Kidney (tissue), 14 donors: ENCODE data around the gene GNB1. TPM values are rescaled to one million over a fixed set of nuclear protein-coding genes. Genes with fewer than 3 reads are reported as not detected.

ENCODE experiments used
- DNase-seq, 5 donors: peaks; one replicate each; pipeline ENCODE4 v3.0.0-alpha.2; 2013 to 2020
- FAIRE-seq: peaks from 2 replicates; lab custom pipeline; 2012; peaks lifted over from hg19 to GRCh38; lab: Jason Lieb, UNC
- H3K27ac ChIP-seq, 2 donors: one replicate each; pipeline ENCODE4 v1.7.0; 2013; ENCODE audit warnings: low read depth in 2 of 2, low read length in 2 of 2, inconsistent platforms in 1 of 2
- H3K27me3 ChIP-seq: one replicate; pipeline ENCODE4 v1.7.1; 2013; ENCODE audit warnings: low read length, inconsistent platforms; ENCODE audit not compliant: control insufficient read depth, insufficient read depth
- H3K36me3 ChIP-seq, 3 donors: one replicate each; pipeline versions ENCODE4 v1.7.0 to v1.7.1; 2013; ENCODE audit warnings: low read length in 3 of 3, control low read depth in 1 of 3, inconsistent platforms in 1 of 3; ENCODE audit not compliant: insufficient read depth in 3 of 3, control insufficient read depth in 2 of 3
- H3K4me1 ChIP-seq, 3 donors: one replicate each; pipeline versions ENCODE4 v1.7.0 to v1.7.1; 2013; ENCODE audit warnings: low read length in 3 of 3, inconsistent platforms in 1 of 3, low read depth in 1 of 3; ENCODE audit not compliant: control insufficient read depth in 2 of 3, insufficient read depth in 2 of 3
- H3K4me3 ChIP-seq, 3 donors: one replicate each; pipeline versions ENCODE4 v1.7.0 to v1.8.1; 2013; ENCODE audit warnings: low read length in 3 of 3, control low read depth in 1 of 3, inconsistent platforms in 1 of 3
- H3K9ac ChIP-seq, 3 donors: one replicate each; pipeline versions ENCODE4 v1.7.0 to v1.7.1; 2013; ENCODE audit warnings: low read length in 3 of 3, control low read depth in 1 of 3, inconsistent platforms in 1 of 3
- H3K9me3 ChIP-seq, 3 donors: one replicate each; pipeline versions ENCODE4 v1.7.0 to v1.7.1; 2013; ENCODE audit warnings: low read length in 3 of 3, control low read depth in 1 of 3, inconsistent platforms in 1 of 3; ENCODE audit not compliant: control insufficient read depth in 2 of 3, insufficient read depth in 1 of 3
- CTCF ChIP-seq: IDR thresholded peaks from 3 replicates; pipeline ENCODE4 v1.5.1; 2012; ENCODE audit warnings: mild to moderate bottlenecking, moderate library complexity, borderline replicate concordance; ENCODE audit not compliant: insufficient read depth; ENCODE audit errors: extremely low read depth
- intact Hi-C: fragments of 100-400 bp; cut with DNase I; formaldehyde crosslinking; loops from one replicate; pipeline ENCODE4 v1.11.1; 2022
- polyA plus RNA-seq: library from polyadenylated mRNA; stranded (reverse); fragments of 350-450 nt; fragmentation: Illumina TruSeq; extraction: RNeasy Lipid Tissue Mini Kit (QIAGEN cat#74804); gene quantifications from one replicate; pipeline ENCODE4 v1.2.3, GENCODE V29; 2014; ENCODE audit warnings: low read depth, low replicate concordance; ENCODE audit not compliant: insufficient read depth
- total RNA-seq: library from RNA; stranded (reverse); fragmentation: NEBNext Ultra II Directional; extraction: Animal tissue kit (Norgen Biotek cat#: 25700); gene quantifications from one replicate; pipeline ENCODE4 v1.2.1, GENCODE V29; 2021
- donor health status: control.
- donor health status: control.
- donor health status: control.
- donor health status: control.
- donor health status: control.
- donor health status: DM: yes; HTN: yes; CAD: no.
- donor health status: Normal renal cell carcinoma (clear cell type).

Gene GNB1
- total and polyA plus RNA-seq, 2 donors from 2014 or later, result 144 to 347 TPM

DNA sequence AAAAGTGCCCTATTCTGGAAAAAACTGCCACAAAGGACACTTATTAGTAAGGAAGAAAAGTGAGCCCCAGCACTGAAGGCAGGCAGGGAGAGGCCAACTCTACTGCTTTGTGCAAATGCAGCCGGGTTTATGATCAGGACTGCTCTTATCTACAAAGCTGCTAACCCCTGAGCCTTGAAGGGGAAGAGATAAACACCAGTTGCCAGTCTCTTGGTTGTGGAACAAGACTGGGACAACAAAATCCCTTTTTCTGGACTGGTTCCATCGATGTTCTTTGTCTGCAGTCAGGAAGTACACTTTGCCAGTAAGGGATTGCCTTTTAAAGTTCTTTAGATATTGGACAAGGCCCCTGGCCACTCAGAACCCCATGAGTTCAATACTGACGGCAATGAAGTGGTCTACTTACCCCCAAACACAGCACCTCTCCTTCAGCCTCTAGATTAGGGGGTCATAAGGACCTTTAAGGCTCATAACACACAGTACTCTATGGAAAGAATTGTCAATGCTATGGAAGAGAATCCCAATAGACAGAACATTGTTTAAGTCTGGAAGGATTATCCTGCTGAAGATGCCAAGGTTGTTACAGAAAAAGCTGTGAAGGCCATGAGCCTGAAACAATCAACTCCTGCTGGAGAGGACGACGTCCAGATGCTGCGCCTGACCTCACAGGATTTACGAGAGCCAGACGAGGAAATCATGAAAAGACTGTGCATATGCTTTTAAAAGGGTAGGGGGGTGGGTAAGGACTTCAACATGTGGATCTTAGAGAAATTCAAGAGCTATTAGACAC lies 43.6 kb downstream of the GNB1 start:
- no peak for TF ChIP-seq CTCF
- Histone ChIP-seq H3K36me3 (no peaks in the 10 kb centered on the region), H3K4me3 (no peak overlapping the region), H3K4me1 (peaks cover 0 to 3% (median 0%) of the 10 kb centered on the region in 3 donors), H3K27ac (no peak overlapping the region), H3K27me3 (no peaks in the 10 kb centered on the region), H3K9me3 (no peaks in the 10 kb centered on the region), H3K9ac (no peak overlapping the region)
- FAIRE-seq (no peak), DNase-seq (no peak)
- intact Hi-C loops, result no loop called here

DNA sequence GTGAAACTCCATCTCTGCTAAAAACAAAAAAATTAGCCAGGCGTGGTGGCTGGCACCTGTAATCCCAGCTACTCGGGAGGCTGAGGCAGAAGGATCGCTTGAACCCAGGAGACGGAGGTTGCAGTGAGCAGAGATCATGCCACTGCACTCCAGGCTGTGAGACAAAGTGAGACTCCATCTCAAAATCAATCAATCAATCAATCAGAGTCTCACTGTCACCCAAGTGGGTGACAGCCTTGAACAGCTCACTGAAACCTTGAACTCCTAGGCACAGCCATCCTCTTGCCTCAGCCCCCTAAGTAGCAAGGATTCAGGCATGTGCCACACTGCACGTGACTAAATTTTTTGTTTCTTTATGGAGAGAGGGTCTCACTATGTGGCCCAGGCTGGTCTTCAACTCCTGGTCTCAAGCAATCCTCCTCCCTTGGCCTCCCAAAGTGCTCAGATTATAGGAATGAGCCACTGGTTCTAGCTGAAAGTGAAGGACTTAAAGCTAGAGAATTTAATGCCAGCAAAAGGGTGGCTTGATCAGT lies 44.4 kb downstream of the GNB1 start:
- intact Hi-C loops, result no loop called here
- Histone ChIP-seq H3K4me1 (peaks cover 0 to 6% (median 0%) of the 10 kb centered on the region in 3 donors), H3K4me3 (no peak overlapping the region), H3K27ac (no peak overlapping the region), H3K27me3 (no peaks in the 10 kb centered on the region), H3K36me3 (no peaks in the 10 kb centered on the region), H3K9me3 (no peaks in the 10 kb centered on the region), H3K9ac (no peak overlapping the region)
- no peak for FAIRE-seq
- no peak for DNase-seq
- TF ChIP-seq CTCF, result no peak

DNA sequence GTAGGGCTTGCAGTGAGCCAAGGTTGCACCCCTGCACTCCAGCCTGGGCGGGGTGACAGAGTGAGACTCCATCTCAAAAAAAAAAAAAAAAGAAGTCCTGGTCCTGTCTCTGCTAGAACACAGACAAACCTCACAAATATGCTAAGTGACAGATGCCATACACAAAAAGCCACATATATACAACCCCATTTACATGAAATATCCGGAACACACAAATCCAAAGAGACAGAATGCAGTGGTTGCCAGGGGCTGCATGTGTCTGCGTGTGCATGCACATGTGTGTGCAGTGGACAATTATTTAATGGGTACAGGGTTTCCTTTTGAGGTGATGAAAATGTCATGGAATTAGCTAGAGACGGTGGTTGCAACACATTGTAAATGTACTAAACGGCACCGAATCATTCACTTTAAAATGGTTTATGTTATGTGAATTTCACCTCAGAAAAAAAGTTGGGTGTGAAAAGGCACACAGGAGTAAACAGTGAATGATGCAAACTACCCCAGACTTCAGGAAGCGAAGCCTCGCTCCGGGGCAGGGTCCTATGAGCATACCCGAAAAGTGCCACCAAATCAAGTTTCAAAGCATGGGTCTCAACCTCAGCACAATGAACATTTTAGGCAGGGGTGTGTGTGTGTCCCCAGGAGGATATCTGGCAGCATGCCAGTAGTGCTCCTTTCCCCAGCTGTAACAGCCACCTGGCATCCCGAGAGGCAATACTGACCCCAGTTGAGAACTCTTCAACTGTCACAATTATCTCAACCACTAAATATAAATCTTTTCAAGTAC lies 48.3 kb downstream of the GNB1 start:
- no peak overlapping the region for H3K27ac ChIP-seq
- DNase-seq, result no peak
- TF ChIP-seq CTCF, result no peak
- no peak overlapping the region for H3K9ac ChIP-seq
- no peaks in the 10 kb centered on the region for H3K9me3 ChIP-seq
- no peak for FAIRE-seq
- H3K27me3 ChIP-seq, result no peaks in the 10 kb centered on the region
- intact Hi-C loops, result no loop called here
- no peaks in the 10 kb centered on the region for H3K36me3 ChIP-seq
- no peak overlapping the region for H3K4me3 ChIP-seq
- peaks cover 0 to 6% (median 0%) of the 10 kb centered on the region in 3 donors for H3K4me1 ChIP-seq
